Tibial nerve (tissue), 4 donors: ENCODE data around the gene GPS1.

ENCODE experiments used
- CTCF ChIP-seq, 5 experiments: fragments of 200-600 bp in 3 of 5; fragments of 450-650 bp in 2 of 5; sonication (generic) in 3 of 5; IDR thresholded peaks; one replicate each; pipeline ENCODE4 v1.5.1; 2016 to 2019; ENCODE audit warnings: antibody characterized with exemption in 5 of 5, mild to moderate bottlenecking in 3 of 5, moderate library complexity in 2 of 5
- EP300 ChIP-seq, 2 donors: sonication (generic); formaldehyde crosslinking; IDR thresholded peaks; one replicate each; pipeline ENCODE4 v1.6.1; 2017; ENCODE audit warnings: antibody characterized with exemption in 2 of 2, mild to moderate bottlenecking in 1 of 2
- POLR2A ChIP-seq, 2 donors: fragments of 450-650 bp; IDR thresholded peaks; one replicate each; pipeline ENCODE4 v1.6.1; 2017; ENCODE audit warnings: antibody characterized with exemption in 2 of 2, mild to moderate bottlenecking in 2 of 2, moderate library complexity in 2 of 2

- TF ChIP-seq POLR2A (IDR thresholded peaks at IDR 0.05): no peak
- no peak for TF ChIP-seq CTCF (IDR thresholded peaks at IDR 0.05)
- no peak for TF ChIP-seq EP300 (IDR thresholded peaks at IDR 0.05)
These were observed 27.4 kb downstream of the GPS1 start for GRCh38 chr17:82079001-82079677.
